H54 (cell line): Measurements from ENCODE around the gene ALDH1A2.
"Not testable (repeated sequence)": the region's sequence is repeated elsewhere in the genome, so short reads cannot be mapped to it uniquely, and the experiment has no call there.

ENCODE experiments used
- DNase-seq: peaks from one replicate; pipeline ENCODE4 v3.0.0; 2011; ENCODE audit warnings: low spot score, mixed read lengths; ENCODE audit not compliant: insufficient read length
- FAIRE-seq: peaks from 3 replicates; lab custom pipeline; 2011; peaks lifted over from hg19 to GRCh38; lab: Jason Lieb, UNC
- POLR2A ChIP-seq: IDR thresholded peaks from 2 replicates; pipeline ENCODE4 v1.6.1; 2011; ENCODE audit warnings: low read depth, mild to moderate bottlenecking, low read length

The ALDH1A2 gene

DNA sequence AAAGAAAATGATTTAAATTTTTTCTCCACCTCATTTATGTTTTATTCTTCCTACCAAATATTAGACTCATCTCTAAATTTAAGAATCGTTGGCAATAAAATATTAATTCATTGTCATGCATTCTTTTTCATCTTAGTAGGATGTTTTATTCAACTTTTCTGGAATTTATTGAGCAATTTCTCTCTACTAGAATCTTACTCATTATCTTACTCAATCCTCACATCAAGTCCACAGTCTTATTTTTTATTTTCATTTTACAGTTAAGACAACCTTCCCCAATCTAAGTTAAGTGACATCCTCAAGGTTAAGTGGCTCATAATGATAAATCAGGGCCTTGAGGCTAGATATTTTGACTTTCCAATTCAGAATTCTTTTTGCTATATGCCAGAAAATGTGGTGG, 15.9 kb upstream of the ALDH1A2 start:
- no peak for TF ChIP-seq POLR2A
- FAIRE-seq (no peak), DNase-seq (no peak)

DNA sequence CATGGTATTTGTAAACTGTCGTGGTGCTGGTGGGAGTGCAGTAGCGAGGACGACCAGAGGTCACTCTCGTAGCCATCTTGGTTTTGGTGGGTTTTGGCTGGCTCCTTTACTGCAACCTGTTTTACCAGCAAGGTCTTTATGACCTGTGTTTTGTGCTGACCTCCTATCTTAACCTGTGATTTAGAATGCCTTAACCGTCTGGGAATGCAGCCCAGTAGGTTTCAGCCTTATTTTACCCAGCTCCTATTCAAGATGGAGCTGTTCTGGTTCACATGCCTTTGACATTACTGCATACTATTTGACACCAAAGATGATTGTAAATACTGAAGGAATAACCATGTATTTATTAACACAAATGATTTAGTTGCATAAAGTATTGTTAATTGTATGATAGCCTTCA, 15.4 kb upstream of the ALDH1A2 start:
- not testable (repeated sequence) for FAIRE-seq, DNase-seq

DNA sequence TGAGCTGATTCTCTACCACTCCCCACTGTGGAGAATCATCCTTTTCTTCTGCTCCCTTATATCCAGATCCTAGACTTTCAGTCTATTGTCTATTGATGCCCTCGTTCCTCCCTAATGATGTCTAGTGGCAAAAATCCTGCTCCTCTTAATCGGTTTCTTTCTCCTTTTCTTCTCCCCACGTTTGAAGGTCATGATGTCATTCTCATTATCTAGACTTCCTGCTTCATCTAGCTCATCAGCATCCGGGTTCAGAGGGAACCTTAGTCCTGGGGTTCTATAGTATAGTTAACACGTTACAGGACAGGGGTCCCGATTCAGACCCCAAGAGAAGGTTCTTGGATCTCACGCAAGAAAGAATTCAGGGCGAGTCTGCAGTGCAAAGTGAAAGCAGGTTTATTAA, 14.9 kb upstream of the ALDH1A2 start:
- no peak for FAIRE-seq

DNA sequence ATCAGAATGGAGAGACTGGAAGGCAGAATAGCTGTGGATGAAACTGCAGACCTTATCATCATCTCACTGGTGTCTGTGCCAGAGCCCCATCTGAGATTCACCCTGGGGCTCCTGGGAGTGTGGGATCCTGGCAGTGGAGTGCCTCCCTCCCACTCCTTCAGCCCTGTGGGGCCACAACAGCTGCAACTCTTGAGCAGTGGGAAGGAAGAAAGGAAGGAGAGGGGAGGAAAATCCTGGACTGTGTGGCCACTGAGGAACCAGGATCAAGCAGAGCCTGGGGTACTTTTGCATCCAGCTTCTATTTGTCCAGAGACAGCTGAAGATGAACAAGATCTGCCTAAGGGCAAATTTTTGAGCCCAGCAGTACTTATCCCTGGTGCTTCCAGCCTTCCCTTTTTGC, 13.1 kb upstream of the ALDH1A2 start:
- FAIRE-seq (no peak), DNase-seq (no peak)
- TF ChIP-seq POLR2A, result no peak

More for the DNA sequence above, 14.9 kb upstream of the ALDH1A2 start:
- DNase-seq, result no peak
- TF ChIP-seq POLR2A, result no peak

DNA sequence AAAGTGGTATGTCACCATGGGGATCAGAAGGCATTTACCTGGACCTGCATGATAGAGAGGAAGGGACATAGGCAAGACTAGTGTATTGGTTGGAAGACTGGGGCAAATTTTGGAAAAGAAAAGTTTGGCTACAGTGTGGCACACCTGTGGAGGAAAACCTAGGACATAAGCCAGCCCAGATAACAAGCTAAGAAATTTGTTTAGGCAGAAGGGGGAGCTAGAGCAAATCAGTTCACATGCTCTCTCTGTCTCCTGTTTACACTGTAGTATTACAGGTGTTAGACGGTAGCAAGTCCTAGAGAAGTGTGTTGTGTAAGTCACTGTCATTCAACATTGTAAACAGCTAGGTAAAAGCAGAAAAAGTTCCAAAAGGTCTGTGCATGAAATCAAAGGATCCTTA, 11.9 kb upstream of the ALDH1A2 start:
- FAIRE-seq (no peak), DNase-seq (no peak)
- no peak for TF ChIP-seq POLR2A

DNA sequence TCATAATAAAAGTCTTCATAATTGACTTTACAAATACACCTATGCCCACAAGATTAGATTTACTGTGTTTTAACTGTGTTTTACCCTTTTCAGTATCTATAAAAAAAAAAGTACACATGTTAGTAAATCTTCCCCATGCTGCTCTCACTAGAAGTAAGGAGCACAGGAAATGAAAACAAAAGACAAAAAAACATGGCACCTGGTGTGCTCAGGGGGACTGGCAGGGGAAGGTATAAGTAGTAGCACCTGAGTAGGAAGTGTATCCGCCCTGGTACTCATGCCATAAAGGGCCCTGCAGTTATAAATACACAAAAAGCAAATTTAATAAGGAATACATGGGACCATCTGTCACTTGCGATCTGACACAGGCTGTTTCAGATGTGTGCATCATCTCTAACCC, 8.9 kb upstream of the ALDH1A2 start:
- TF ChIP-seq POLR2A, result no peak
- FAIRE-seq, result no peak
- DNase-seq, result no peak

DNA sequence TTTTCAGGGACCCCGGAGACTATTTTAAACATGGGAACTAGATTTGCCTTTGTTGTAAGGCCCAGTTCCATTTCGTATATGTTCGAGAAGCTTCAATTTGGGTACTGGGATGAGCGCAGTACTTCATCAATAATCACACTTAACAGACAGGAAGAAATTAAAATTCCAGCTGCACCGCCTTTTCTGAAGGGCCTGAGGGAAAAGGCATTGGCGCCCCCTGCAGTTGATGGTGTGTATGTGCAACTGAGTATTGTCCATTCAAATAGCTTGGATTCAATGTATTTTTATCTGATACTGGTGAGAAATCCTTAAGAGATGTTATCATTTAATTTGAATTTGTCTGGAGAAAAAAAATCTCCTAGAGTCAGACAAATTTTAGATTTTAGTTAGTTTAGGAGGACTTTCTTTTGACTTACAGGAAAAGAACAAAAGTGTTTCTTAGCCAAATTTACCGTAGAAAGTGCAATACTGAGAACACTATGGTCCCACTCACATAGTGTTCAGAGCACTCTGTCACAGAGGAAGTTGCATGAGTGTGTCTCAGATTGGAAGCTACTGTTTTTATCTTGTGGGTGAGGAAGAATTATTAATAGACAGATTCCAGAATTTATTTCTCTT, 5.4 kb upstream of the ALDH1A2 start:
- DNase-seq (no peak), FAIRE-seq (no peak)
- TF ChIP-seq POLR2A, result no peak

DNA sequence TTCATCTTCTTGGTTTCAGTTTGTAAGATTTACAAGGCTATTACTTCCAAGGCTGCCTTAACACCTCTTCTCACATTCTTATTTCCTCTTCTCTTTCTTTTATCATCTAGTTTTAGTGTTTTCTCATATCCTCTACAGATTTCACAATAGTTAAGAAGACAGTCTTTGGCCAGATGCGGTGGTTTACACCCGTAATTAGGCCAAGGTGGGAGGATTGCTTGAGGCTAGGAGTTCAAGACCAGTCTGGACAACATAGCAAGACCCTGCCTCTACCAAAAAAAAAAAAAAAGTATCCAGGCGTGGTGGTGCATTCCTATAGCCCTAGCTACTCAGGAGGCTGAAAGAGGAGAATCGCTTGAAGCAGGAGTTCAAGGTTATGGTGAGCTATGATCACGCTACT, 3.5 kb upstream of the ALDH1A2 start:
- no peak for FAIRE-seq
- DNase-seq, result no peak
- TF ChIP-seq POLR2A, result no peak

DNA sequence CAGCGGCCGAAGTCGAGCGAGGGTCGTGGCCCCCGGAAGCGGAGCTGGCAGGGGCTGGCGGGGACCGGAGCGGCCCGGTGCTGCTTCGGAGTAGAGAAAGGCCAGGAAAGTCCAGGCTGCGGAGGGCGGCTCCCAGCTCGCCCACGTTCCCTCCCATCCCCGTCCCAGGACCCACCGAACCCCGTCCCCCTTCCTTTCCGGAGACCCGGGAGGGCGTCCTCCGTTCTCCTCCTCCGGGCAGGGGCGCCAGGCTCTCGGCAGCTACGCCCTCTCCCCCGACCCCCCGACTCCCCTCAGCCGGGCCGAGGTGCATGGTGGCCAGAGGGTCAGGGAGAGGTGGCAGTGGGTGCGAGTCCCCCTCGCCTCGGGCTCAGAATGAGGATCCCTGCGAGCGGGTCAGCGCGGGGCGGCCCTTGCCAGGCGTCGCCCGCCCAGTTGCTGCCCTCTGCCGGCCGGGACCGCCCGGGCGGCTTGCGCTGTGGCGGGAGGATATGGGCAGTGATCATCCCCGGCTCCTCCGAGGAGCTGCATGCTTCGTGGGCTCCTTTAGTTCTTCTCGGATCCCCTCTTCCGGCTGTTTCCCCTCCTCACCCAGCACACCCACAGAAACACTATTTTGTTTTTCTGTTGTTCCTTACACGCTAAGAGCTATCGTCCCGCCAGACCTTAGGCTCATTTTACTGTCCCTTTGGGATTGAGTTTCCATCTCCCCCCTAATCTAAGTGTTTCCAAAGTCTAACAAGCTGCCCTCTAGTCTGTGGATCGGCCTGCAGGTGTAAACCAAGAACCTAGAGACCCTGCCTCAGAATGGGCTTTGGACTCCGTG, 744 bp upstream of the ALDH1A2 start:
- TF ChIP-seq POLR2A, result no peak
- no peak for FAIRE-seq
- DNase-seq, result peak; percentile 20

DNA sequence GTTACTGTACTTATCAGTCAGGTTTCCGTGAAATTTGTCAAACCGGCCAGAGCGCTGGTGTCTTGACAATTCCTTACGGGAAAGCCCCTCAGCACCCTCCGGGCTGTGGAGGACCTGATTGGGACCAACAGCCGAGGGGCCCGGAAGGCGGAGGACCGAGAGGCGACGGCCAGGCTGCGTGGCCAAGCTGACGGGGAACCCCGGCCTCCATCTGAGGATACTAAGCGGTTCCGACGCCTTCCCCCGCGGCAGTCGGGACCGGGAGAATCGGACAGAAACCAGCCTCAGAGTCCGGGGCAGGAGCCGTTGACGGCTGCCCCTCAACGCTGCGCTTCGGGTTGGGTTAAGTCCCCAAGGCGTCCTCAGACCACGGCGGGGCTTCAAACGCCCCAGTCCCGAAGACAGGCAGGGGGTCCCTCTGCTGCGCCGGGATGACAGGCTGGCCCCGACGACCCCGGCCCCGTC, 499 bp downstream of the ALDH1A2 start:
- DNase-seq (no peak), FAIRE-seq (no peak)
- TF ChIP-seq POLR2A, result no peak

DNA sequence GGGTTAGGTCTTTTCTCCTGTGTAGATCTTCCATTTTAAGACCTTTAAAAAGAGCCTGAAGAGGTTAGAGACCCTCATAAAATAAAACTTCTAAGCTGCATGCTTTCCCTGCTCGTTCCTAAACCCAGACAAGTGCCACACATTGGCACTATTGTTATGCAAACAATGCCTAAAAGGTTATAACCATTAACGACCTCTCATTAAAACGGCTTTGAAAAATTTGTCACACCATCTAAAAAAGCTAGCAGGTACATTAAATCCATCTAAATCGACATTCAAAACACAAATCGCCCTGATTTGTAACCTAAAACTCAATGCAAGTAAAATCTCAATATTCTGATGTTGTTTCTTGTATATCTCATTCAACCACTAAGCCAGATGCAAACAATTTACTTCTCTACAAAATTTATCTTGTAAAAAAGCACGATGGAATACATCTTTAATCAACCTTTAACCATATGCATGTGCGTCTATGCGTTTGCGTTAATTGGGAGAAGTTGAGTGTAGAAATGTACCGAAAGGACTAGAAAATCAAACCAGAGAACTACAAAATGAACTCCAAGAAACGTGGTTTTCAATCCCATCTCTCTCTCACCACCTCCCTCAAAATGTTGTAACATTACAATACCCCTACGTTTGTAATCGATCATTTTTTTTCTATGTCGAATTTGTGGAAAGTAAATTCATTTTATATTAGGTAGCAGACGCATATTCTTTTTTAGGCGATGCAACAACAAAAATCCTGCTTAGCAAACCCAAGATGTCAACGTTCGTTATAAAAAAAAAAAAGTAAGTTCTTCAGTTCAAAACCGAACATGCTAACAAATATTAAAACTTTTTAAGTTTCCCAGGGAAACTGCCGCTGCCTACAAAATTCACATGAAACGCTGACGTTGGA, 1.2 kb downstream of the ALDH1A2 start:
- FAIRE-seq, result no peak

DNA sequence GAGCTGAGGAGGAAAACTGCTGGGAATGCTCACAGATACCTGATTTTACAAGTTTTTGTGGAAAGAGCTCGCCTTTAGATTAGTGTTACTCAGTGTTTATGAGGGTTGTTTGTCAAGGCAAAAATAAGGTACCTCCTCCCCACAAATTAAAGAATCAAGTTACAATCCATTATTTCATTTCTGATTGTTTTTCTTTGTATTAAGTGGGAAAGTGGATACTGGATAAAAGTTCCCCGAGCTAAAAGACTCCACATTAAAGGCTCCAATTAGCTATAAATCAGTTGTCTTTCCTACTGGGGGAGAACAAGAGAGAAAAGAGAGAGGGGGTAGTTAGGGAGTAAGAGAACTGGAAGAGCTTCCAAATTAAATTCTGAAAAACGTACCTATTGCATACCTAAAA, 1.9 kb downstream of the ALDH1A2 start:
- TF ChIP-seq POLR2A, result no peak
- no peak for DNase-seq
- FAIRE-seq, result no peak

More for the DNA sequence above, 1.2 kb downstream of the ALDH1A2 start:
- no peak for TF ChIP-seq POLR2A
- DNase-seq, result no peak

DNA sequence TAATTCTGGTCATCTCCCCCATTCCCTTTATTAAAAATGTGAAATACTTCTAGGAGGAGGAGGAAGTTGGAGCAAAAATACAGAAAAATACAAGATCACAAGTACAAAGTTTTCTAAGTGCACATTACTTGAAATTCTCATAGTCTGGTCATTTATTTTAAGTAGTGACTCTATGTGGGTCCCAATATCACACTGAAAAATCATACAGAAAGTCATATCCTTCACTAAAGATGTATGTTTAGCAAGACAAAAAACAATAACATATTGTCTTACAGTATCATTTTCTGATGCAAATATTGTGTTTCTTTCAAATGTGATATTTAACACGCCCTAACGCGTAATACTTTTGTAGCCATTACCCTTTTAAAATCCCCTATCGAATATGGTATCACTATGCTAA, 2.5 kb downstream of the ALDH1A2 start:
- no peak for DNase-seq

DNA sequence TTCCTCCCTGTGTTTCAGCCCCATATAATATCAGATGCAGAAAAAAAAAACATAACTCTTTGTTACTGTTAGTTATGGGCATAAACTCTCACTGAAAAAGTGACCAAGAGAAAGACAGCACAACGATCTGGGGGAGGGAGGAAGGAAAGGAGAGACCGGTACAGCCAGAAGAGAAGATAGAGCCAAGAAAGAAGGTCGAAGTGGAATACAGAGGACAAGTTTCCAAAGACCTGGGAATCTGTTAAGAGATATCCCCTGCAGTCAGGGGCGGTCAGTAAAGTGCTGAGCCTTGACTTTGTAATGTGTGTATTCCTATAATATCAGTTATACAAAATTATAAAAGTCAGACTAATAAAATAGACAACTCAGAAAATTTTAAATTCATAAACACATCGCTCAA, 3.3 kb downstream of the ALDH1A2 start:
- TF ChIP-seq POLR2A, result no peak
- FAIRE-seq (no peak), DNase-seq (no peak)

More for the DNA sequence above, 2.5 kb downstream of the ALDH1A2 start:
- TF ChIP-seq POLR2A, result no peak
- FAIRE-seq, result no peak
